MCF 10A (cell line): Measurements from ENCODE around the gene HEPN1. TPM values are rescaled to one million over a fixed set of nuclear protein-coding genes. Genes with fewer than 3 reads are reported as not detected.

ENCODE experiments used
- BruUV-seq: library from RNA; stranded (reverse); fragments of 400-500 nt; replicated peaks from 2 replicates; lab custom pipeline; 2021; lab: Mats Ljungman, UMichigan
- CTCF ChIA-PET: fragments of 300-600 bp; sonication (Branson Sonifier 250); formaldehyde crosslinking; extraction: SDS; loops from one replicate; lab custom pipeline; 2021; ENCODE audit warnings: antibody characterized with exemption, inconsistent platforms; lab: Yijun Ruan, JAX
- POLR2A ChIA-PET: fragments of 300-600, 350-650 bp; sonication (Branson Sonifier 250); formaldehyde crosslinking; extraction: SDS; loops from one replicate; lab custom pipeline; 2020; ENCODE audit warnings: antibody characterized with exemption, inconsistent platforms; lab: Yijun Ruan, JAX
- DNase-seq: peaks from one replicate; pipeline ENCODE4 v3.0.0-alpha.2; 2018; ENCODE audit not compliant: unreplicated experiment
- H3K27ac Mint-ChIP-seq: one replicate; pipeline ENCODE4 v1.8.0; 2022; ENCODE audit warnings: mild to moderate bottlenecking, low read depth, mixed read lengths; ENCODE audit not compliant: unreplicated experiment
- H3K27me3 Mint-ChIP-seq: one replicate; pipeline ENCODE4 v1.8.0; 2022; ENCODE audit warnings: mixed read lengths; ENCODE audit not compliant: insufficient read depth, unreplicated experiment
- H3K36me3 Mint-ChIP-seq: one replicate; pipeline ENCODE4 v1.8.0; 2022; ENCODE audit warnings: mild to moderate bottlenecking, moderate library complexity, mixed read lengths; ENCODE audit not compliant: insufficient read depth, unreplicated experiment
- H3K4me1 Mint-ChIP-seq: one replicate; pipeline ENCODE4 v1.8.0; 2022; ENCODE audit warnings: mixed read lengths; ENCODE audit not compliant: insufficient read depth, unreplicated experiment
- H3K4me3 Mint-ChIP-seq: one replicate; pipeline ENCODE4 v1.8.0; 2022; ENCODE audit warnings: mild to moderate bottlenecking, moderate library complexity, mixed read lengths; ENCODE audit not compliant: unreplicated experiment
- H3K9me3 Mint-ChIP-seq: one replicate; pipeline ENCODE4 v1.8.0; 2022; ENCODE audit warnings: mixed read lengths; ENCODE audit not compliant: unreplicated experiment
- CTCF ChIP-seq: fragments of 200-600 bp; IDR thresholded peaks from one replicate; pipeline ENCODE4 v1.8.0; 2022; ENCODE audit warnings: antibody characterized with exemption, mild to moderate bottlenecking; ENCODE audit not compliant: unreplicated experiment
- intact Hi-C: fragments of 100-400 bp; cut with micrococcal nuclease; formaldehyde crosslinking; loops from 2 replicates; pipeline ENCODE4 v1.14.1; 2022
- total RNA-seq: library from RNA; stranded (reverse); gene quantifications from 2 replicates; pipeline ENCODE4 v1.2.3, GENCODE V29; 2022

Gene HEPN1
- total RNA-seq, 1 experiment from 2014 or later, result not detected

- Mint-ChIP-seq H3K27ac (no peak overlapping the region), H3K27me3 (no peaks in the 10 kb centered on the region), H3K9me3 (peaks cover 3% of the 10 kb centered on the region), H3K36me3 (no peaks in the 10 kb centered on the region), H3K4me1 (no peaks in the 10 kb centered on the region), H3K4me3 (no peak overlapping the region)
- no TSS peak for BruUV-seq
- intact Hi-C loops, result no loop called here
- TF ChIP-seq CTCF, result no peak
- POLR2A ChIA-PET, result no interaction called here
- CTCF ChIA-PET, result interaction anchor here (0.6 kb wide), 1 partner anchor 17 kb away, joined by 3 read pairs; no protein-coding TSS in a partner anchor
- DNase-seq, result peak; percentile 11
Observed at GRCh38 chr11:124917115-124917637, 1.9 kb upstream of the HEPN1 start.

- TF ChIP-seq CTCF, result no peak
- Mint-ChIP-seq H3K4me1 (no peaks in the 10 kb centered on the region), H3K27ac (no peak overlapping the region), H3K9me3 (no peaks in the 10 kb centered on the region), H3K36me3 (no peaks in the 10 kb centered on the region), H3K27me3 (no peaks in the 10 kb centered on the region), H3K4me3 (no peak overlapping the region)
- intact Hi-C loops, result no loop called here
- no peak for DNase-seq
- CTCF ChIA-PET, result no interaction called here
- POLR2A ChIA-PET, result interaction anchor here (1.1 kb wide), 1 partner anchor 22 kb away, joined by 3 read pairs; no protein-coding TSS in a partner anchor
- no TSS peak for BruUV-seq
Observed at GRCh38 chr11:124919898-124920297, 848 bp downstream of the HEPN1 start.

- Mint-ChIP-seq H3K27me3 (no peaks in the 10 kb centered on the region), H3K4me1 (no peaks in the 10 kb centered on the region), H3K36me3 (no peaks in the 10 kb centered on the region), H3K4me3 (no peak overlapping the region), H3K9me3 (no peaks in the 10 kb centered on the region), H3K27ac (no peak overlapping the region)
- intact Hi-C loops, result no loop called here
- ChIA-PET POLR2A (no interaction called here), CTCF (interaction anchor here (0.6 kb wide), 2 partner anchors 14 to 49 kb away, joined by 3 to 5 read pairs; no protein-coding TSS in a partner anchor)
- BruUV-seq, result no TSS peak
- DNase-seq, result no peak
- no peak for TF ChIP-seq CTCF
Observed at GRCh38 chr11:124920356-124920755, 1.3 kb downstream of the HEPN1 start.

- no peaks in the 10 kb centered on the region for H3K27me3 Mint-ChIP-seq
- TF ChIP-seq CTCF, result no peak
- H3K27ac Mint-ChIP-seq, result no peak overlapping the region
- no TSS peak for BruUV-seq
- no peaks in the 10 kb centered on the region for H3K9me3 Mint-ChIP-seq
- no peak overlapping the region for H3K4me3 Mint-ChIP-seq
- intact Hi-C loops, result no loop called here
- no peaks in the 10 kb centered on the region for H3K4me1 Mint-ChIP-seq
- DNase-seq, result no peak
- CTCF ChIA-PET, result interaction anchor here (0.6 kb wide), 2 partner anchors 14 to 50 kb away, joined by 3 to 5 read pairs; no protein-coding TSS in a partner anchor
- POLR2A ChIA-PET, result no interaction called here
- no peaks in the 10 kb centered on the region for H3K36me3 Mint-ChIP-seq
Observed at GRCh38 chr11:124920870-124921609, 2.0 kb downstream of the HEPN1 start.
